Upper lobe of left lung (tissue), 4 donors: ENCODE measurements around the gene OR10H5.

Experiments used
- CTCF ChIP-seq, 6 experiments: fragments of 450-650 bp in 4 of 6; fragments of 200-600 bp in 2 of 6; sonication (generic) in 2 of 6; IDR thresholded peaks; one replicate each; pipeline ENCODE4 v1.5.1; 2016 to 2019; ENCODE audit warnings: antibody characterized with exemption in 6 of 6
- EP300 ChIP-seq, 4 donors: sonication (generic); formaldehyde crosslinking; IDR thresholded peaks; one replicate each; pipeline ENCODE4 v1.5.1; 2017; ENCODE audit warnings: antibody characterized with exemption in 4 of 4, control low read depth in 2 of 4
- POLR2A ChIP-seq, 4 donors: fragments of 450-650 bp; IDR thresholded peaks; one replicate each; pipeline ENCODE4 v1.5.1; 2016 to 2017; ENCODE audit warnings: antibody characterized with exemption in 4 of 4, mild to moderate bottlenecking in 2 of 4
- POLR2AphosphoS5 ChIP-seq, 2 donors: sonication (generic); formaldehyde crosslinking; IDR thresholded peaks; one replicate each; pipeline ENCODE4 v1.5.1; 2017; ENCODE audit warnings: antibody characterized with exemption in 2 of 2

GRCh38 chr19:15813916-15814315 is 26.5 kb downstream of the OR10H5 start:
- no peak for TF ChIP-seq CTCF (IDR thresholded peaks at IDR 0.05)
- TF ChIP-seq EP300 (IDR thresholded peaks at IDR 0.05) = no peak
- no peak for TF ChIP-seq POLR2A (IDR thresholded peaks at IDR 0.05)
- no peak for TF ChIP-seq POLR2AphosphoS5 (IDR thresholded peaks at IDR 0.05)
